GM18507 (cell line): ENCODE results near the gene DHRS11.
A peak's percentile ranks its signal among the peaks of the same experiment; 100 is the strongest.

Source experiments
- DNase-seq: peaks from one replicate; pipeline ENCODE4 v3.0.0; 2011; ENCODE audit warnings: low read depth; ENCODE audit not compliant: insufficient read length; ENCODE audit errors: extremely low spot score
- FAIRE-seq: peaks from 2 replicates; lab custom pipeline; 2011; peaks lifted over from hg19 to GRCh38; lab: Jason Lieb, UNC

DHRS11 gene

DNA sequence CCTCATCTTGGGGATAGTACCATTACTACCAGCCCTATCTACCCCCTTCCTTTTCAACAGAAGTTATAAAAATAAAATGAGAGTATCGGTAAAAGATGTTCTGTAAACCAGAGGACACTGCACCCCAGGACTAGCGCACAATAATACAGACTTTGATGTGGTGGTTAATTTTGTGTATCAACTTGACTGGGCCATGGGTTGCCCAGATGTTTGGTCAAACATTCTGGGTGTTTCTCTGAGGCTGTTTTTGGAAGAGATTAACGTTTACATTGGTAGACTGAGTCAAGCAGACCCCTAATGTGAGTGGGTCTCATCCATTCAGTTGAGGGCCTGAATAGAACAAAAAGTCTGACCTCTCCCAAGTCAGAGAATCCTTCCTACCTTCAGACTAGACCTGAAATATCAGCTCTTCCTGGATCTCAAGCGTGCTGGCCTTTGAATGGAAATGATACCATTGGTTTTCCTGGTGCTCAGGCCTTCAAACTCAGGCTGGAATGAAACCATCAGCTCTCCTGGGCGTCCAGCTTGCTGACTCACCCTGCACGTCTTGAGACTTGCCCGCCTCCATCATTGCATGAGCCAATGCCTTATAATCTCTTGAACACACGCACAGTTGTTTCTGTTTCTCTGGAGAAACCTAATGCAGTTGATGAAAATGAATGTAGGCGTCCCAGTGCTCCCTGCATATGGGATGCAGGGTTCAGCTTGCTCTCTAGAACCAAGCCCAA, 19.8 kb downstream of the DHRS11 start:
- DNase-seq (no peak), FAIRE-seq (no peak)

DNA sequence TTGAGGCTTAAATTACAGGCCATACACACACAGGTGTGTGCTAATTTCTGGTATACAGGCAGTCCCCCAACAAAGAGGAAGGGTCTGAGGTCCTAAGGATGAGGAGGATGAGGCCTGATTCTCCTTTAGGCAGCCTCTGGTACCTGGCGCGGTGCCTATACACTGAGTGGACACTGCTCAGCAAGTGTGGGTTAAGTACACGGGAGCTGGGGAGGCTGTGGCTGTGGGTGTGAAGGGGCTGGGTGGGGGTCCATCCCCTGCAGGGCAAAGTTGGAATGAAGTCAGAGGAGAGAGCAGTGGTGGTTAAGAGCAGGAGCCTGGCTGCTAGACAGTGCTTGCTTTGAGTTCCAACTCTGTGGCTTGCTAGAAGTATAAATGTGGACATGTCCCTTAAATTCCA, 20.6 kb downstream of the DHRS11 start:
- FAIRE-seq: no peak
- DNase-seq: no peak

DNA sequence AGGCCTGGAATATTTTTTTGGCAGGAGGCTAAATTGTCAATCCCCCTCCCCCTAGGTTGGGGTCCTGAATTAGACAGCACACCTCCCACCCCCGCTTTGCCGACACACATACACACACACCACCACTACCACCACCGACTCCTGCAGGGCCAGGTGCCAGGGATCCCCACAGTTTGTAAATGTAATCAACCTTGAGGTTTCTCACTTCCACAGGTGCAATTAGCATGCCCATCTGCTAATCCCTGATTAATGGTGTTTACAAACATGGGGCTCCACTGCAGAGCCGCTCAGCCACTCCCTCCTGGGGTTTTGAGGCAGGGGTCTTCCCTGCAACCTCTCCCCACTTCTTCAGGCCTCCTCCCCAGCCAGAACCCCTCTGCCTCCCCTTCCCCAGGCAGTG, 21.5 kb downstream of the DHRS11 start:
- no peak for FAIRE-seq
- no peak for DNase-seq

DNA sequence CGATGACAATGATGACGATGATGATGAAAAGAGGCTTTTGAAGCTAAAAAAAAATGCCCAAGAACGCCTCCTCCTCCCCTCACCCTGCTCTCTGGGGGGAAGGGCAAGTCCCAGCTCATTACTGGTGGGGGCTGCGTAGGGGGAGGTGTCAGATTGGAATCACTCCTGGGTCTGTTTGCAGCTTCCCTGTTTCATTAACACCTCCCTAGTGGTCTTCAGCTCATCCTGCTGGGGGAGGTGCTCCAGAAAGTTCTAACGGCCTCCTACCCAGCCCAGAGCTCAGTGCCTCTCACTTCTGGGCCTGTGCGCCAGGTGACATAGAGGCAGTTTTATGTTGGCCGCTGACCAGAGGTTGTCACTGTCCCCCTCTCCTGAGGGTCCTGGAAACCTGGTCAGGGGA, 22.4 kb downstream of the DHRS11 start:
- DNase-seq (no peak), FAIRE-seq (no peak)

DNA sequence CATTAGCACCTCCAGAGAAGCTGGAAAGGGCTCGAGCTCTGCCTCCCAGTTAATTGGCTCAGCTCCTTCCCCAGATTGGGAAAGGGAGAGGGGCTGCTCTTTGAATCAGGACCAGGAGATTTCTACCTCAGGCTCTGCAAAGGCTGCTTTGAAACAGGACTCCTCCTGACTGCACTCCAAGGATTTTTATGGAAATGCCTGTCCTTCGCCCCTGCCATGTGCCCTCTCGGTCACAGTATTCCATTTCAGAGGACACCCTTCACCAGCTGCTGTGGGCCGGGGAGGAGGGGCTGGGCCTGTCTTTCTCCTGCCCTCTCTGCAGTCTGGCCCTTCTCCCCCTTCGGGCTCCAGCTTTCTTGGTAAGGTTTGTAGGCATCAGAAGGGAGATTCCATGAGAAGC, 23.3 kb downstream of the DHRS11 start:
- DNase-seq (no peak), FAIRE-seq (no peak)

DNA sequence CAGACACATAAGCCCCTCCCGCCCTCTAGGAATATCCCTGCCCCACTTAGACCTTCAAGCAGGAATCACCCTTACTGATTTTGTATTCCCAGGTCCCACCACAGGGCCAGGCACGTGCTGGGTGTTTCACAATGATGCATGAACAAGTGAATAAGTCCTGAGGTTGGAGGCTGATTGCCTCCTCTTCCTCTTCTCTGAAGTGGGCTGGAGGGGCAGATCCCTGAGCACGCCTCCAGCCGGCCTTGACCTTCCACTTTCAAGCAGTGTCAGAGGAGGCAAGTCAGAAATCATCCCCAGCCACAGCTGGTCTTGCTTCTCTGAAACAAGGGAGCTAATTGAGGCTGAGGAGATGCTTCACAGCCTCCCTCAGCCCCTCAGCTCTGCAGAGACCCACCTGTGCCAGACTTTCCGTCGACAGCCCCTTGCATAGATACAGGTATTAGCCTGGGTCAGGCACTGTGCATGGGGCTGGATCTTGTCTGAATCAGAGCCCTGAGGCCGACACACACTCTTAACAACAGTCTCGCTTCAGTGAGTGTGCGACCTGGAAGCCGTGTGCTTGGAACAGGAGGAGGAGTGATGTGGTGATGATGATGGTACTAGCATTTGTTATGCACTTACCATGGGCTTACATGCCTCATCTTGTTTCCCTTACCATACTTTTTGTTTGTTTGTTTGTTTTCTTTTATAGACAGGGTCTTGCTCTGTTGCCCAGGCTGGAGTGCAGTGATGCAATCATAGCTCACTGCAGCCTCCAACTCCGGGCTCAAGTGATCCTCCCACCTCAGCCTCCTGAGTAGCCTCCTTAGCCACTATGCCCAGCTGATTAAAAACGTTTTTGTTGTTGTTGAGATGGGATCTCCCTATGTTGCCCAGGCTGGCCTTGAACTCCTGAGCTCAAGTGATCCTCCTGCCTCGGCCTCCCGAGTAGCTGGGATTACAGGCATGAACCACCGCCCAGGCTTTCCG, 24.7 kb downstream of the DHRS11 start:
- no peak for DNase-seq
- FAIRE-seq: no peak

DNA sequence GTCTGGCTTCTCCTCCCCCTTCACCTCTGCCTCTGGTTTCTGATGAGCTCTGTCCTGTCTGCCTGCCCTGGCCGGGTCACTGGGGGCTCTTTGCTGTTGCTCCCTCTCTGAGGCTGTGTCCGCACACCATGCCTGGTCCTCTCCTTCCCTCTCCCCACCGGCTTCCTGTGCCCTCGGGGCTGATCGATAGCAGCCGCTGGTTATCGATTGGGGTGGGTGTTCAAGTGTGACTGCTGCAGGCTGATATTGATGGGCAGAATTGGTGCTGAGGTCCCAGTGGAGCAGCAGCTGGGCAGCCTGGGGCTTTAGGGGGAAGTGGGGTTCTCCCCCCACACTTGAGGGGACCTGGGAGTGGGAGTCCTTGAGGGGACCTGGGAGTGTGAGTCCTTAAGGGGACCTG, 26.1 kb downstream of the DHRS11 start:
- FAIRE-seq (no peak), DNase-seq (no peak)

DNA sequence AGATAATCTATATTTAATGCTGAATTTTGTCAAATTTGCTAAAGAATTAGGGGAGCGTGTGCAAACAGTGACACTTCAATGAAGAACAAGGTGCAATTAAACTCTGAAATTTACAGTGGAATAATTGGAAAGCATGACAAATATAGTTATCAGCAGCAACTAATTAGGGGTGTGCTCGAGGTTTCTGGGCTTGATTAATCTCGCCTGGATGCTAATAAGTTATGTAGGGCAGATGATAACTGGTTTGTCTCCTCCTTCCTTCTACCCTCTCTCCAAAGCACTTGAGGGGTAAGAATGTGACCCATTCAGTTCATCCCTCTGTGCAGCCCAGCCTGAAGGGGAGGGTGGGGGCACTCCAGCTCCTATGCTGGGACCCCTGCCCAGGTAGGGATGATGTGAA, 31.6 kb downstream of the DHRS11 start:
- FAIRE-seq: no peak

DNA sequence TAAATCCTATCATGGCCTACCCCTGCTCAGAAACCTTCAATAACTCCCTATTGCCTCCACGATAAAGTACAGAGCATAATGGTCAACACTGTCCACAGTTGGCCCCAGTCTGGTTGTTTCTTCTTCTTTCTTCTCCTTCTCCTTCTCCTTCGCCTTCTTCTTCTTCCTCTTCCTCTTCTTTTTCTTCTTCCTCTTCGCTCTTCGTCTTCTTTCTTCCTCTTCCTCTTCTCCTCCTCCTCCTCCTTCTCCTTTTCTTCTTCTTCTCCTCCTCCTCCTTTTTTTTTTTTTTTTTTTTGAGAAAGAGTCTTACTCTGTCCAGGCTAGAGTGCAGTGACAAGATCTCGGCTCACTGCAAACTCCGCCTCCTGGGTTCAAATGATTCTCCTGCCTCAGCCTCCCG, 33.5 kb downstream of the DHRS11 start:
- DNase-seq (no peak), FAIRE-seq (no peak)

More for the DNA sequence above, 31.6 kb downstream of the DHRS11 start:
- DNase-seq: no peak

DNA sequence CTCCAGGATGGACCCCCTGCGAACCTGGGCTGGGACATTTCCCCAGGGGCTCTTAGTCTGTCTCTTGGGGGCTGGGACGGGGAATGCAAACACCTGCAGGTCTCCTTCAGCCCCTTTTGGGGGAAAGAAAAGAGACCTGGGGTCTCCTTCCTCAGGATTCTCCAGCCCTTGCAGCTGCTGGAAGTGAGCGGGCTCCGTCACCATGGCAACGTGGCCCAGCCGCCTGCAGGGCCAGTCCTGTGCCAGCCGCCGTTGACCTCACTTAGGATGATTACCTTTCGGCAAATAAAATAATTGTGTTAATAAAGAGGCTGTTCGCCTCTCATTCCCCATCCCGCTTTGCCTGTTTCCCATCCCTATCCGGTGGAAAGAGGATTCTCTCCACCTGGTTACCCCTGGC, 35.4 kb downstream of the DHRS11 start:
- FAIRE-seq: no peak
- no peak for DNase-seq

DNA sequence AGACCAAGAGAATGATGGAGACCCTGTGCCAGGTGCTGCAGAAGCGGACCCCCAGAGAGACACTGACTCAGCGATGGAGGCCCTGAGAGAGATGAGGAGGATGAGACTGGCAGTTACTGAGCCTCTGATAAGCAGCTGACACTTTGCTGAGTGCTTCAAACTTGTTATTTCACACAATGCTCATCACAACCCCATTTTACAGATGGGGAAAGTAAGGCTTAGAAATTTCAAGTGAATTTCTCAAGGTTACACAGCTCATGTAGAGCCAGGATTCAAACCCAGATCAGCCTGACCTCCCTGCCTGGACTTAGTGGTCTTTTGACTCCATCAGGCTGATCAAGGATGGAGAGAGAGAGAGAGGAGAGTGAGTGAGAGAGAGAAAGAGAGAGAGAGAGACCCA, 36.9 kb downstream of the DHRS11 start:
- FAIRE-seq (no peak), DNase-seq (no peak)

DNA sequence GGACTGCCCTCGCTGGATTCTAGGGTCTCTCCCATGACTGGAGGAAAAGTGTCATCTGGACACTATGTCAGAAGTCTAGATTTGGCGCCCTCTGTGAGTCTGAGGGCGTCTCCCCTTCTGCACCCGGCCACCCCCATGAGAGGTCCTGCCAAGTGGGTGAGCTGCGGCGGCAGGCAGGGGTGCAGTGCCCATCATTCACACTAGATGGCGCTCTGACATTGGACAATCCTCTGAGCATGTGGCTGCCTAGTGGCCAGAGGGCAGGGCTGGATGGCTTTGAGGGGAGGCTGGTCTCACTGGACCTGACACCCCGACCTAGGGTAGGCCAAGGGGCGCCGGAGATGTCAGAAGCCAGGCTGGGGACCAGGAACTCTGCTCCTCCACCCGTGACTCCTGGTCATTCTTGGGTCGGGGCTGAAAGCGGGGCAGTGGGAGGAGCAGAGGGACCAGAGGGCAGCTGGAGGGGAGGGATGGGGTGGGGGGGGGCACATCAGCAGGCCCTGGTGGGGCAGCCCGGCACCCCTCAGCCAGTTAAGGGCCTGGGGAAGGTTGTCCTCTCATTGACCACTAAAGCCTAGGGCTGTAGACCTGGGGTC, 37.7 kb downstream of the DHRS11 start:
- DNase-seq (peak; percentile 69), FAIRE-seq (no peak)

DNA sequence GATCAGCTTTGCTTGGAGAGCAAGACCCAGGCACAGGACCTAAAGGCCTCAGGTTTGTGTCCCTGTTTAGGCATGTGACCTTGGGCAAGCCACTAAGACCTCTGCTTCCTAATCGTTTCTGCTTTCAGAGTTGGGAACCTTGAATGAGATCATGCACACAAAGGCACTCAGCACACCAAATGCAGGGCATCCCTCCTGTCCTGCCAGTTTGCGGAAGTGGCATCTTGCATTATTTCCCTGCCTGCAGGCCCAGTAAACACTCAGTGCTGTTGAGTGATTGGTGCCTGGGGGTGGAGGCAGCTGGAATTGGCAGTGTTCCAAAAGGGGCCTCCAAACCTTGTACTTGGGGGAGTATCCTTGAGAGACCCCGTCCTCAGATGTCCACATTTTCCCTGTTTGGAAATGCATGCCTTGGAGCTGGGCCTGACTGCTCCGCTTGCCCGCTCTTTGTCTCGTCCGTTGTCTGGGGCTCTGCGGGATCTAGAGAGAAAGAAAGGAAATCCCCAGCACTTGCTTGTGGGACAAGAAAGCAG, 38.4 kb downstream of the DHRS11 start:
- FAIRE-seq (no peak), DNase-seq (no peak)

DNA sequence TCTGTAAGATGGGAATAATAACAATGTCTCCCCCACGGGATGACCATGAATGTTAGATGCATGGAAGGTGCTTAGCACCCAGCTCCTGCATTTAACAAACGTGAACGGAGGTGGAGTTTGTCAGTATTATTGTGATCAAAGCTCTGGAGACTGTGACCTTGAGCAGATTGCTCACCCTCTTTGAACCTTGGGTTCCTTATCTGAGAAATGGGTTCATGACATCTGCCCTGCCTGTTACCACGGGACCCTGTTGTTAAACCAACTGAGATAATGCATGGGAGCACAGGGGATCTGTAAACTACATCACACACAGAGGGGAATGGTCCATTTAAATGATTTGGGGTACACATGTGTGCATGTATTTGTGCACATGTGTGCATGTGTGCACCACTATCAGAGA, 39.3 kb downstream of the DHRS11 start:
- DNase-seq (no peak), FAIRE-seq (no peak)

DNA sequence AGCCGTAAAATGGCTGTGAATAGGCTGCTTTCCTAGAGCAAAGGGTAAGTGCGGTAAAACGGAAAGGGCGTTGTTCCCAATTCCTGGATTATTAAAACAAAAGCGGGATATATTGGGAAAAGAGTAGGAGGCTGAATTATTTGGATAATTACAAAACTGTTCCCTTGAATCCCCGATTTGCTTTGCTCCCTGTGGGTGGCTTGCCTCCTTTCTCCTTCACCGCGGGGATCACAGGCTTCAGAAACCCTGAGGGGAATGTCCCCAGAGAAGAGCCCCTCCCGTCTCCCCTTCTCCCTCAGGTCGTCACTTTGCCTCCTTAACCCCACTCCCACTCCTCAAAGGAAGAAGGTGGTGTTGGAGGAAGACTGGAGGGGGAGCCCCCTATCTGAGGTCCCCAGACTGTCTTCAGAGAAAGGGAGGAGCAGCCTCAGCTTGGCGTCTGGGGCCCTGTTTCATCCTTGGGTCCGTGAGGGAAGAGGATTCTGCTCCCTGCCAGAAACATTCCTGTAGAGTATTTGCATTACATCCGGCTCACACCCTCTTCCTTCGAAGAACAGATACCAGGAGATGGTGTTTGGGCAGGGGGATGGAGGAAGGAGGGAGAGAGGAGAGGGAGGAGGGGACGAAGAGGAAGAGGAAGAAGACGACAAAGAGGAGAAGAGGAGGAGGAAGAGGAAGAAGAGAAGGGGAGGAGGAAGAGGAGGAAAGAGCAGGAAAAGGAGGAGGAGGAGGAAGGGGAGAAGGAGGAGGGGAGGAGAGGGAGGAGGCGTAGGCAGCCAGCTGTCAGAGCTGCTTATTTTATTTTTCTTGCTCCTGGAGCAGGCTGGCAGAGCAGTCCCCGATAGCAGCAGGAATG, 41.5 kb downstream of the DHRS11 start:
- no peak for DNase-seq
- no peak for FAIRE-seq

DNA sequence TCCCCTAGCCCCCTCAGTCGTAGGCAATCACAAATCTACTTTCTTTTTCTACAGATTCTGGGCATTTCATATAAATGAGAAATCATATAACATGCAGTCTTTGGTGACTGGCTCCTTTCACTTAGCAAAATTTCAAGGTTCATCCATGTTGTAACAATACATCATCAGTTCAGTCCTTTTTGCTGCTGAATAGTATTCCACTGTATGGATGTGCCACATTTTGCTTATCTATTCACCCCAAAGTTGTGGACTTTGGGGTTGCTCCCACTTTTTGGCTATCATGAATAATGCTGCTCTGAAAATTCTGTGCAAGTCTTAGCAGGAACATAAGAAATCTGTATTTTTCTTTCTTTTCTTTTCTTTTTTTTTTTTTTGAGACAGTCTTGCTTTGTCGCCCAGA, 48.7 kb downstream of the DHRS11 start:
- no peak for FAIRE-seq

DNA sequence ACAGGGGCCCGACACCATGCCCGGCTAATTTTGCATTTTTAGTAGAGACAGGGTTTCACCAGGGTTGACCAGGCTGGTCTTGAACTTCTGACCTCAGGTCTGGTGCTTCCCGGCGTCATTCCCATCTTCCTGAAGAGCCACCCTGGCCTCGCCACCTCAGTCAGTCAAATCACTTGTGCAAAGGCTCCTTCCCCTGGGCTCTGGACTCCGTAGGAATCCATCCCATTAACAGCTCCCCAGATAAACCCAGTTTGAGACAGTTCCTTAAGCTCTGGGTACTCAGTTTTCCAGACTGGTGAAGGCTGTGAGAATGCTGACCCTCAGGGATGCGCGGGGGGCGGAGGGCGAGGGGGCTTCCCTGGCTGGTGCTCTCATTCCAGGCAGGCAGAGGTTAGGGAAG, 49.2 kb downstream of the DHRS11 start:
- DNase-seq (no peak), FAIRE-seq (no peak)

More for the DNA sequence above, 48.7 kb downstream of the DHRS11 start:
- no peak for DNase-seq

DNA sequence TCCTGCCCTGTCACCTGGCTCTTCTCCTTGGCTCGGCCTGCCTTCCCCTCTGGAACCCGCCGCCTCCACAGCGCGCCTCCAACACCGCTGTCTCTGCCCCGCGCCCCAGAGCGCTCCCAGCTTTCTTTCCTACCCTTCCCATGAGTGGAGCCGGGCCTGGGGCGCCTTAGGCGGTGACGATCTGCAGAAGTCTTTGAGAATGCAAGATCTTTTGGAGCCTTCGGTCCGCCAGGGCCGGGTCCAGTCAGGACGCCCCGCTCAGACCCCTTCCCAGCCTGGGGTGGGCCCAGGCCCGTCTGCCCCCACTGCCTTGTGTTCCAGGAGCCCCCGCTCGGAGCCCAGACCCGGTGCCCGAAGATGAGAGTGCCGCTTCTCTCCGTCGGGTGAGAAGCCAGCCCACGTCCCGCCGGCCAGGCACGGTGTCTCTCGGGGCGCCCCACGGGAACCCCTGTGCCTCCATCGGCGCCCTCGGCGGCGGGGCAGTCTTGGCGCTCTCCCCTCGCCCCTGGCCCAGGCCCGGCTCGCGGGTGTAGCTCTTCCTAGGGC, 49.7 kb downstream of the DHRS11 start:
- no peak for DNase-seq
- FAIRE-seq: no peak
